ENCODE results near the gene ELSPBP1. TPM values are rescaled to one million over a fixed set of nuclear protein-coding genes. Genes with fewer than 3 reads are reported as not detected.
A peak's percentile ranks its signal among the peaks of the same experiment; 100 is the strongest.
"Not testable (repeated sequence)": the region's sequence is repeated elsewhere in the genome, so short reads cannot be mapped to it uniquely, and the experiment has no call there.

ELSPBP1 gene
- total RNA-seq (2022) (not detected in 2 replicates), Bru-seq, nascent RNA (not detected), BruChase-seq, experiment 1, labeled RNA remaining after a 6-hour chase (not detected), BruChase-seq, experiment 2, labeled RNA remaining after a 2-hour chase (not detected)
- long read RNA-seq = 0 reads

DNA sequence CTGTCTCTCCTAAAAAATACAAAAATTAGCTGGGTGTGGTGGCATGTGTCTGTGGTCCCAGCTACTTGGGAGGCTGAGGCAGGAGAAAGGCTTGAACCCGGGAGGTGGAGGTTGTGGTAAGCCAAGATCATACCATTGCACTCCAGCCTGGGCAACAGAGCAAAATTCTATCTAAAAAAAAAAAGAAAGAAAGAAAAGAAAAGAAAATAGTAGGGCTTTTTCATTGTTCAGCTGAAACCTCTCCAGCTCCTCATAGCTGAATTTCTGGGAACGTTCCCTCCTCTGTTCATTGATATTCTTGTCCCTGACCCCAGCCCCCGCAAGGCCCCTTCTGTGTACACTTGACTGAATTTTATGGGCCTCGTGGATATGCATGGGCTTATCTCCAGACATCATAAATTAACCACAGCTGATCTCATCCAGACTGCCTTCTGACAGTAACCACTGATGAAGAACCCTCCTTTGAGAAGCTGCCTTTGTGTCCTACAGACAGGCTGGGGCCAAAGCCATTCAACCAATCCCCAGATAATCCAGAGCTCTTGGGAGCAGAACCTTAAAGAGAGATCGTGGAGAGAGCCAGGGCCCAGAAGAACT is at the start of gene ELSPBP1:
ELSPBP1 (plus strand) TSS at position 424 of the 594 bp plus-strand sequence. CDS start 14,036 bp downstream, outside the sequence.
- Mint-ChIP-seq H3K9me3 (ENCODE audit: unreplicated experiment) (peaks cover 7% of the 10 kb centered on the region), H3K4me3 (ENCODE audit: unreplicated experiment) (no peak within 1 kb of the TSS), H3K36me3 (ENCODE audit: insufficient read depth, unreplicated experiment) (peaks cover 5% of the 10 kb centered on the region), H3K27ac (ENCODE audit: low read depth, unreplicated experiment) (no peak within 1 kb of the TSS), H3K4me1 (ENCODE audit: insufficient read depth, unreplicated experiment) (no peaks in the 10 kb centered on the region), H3K27me3 (ENCODE audit: insufficient read depth, unreplicated experiment) (peaks cover 62% of the 10 kb centered on the region)
- DNase-seq (ENCODE audit: unreplicated experiment) = no peak
- POLR2A ChIA-PET = no interaction called here
- CTCF ChIA-PET = no interaction called here
- TF ChIP-seq, protein P1, sequence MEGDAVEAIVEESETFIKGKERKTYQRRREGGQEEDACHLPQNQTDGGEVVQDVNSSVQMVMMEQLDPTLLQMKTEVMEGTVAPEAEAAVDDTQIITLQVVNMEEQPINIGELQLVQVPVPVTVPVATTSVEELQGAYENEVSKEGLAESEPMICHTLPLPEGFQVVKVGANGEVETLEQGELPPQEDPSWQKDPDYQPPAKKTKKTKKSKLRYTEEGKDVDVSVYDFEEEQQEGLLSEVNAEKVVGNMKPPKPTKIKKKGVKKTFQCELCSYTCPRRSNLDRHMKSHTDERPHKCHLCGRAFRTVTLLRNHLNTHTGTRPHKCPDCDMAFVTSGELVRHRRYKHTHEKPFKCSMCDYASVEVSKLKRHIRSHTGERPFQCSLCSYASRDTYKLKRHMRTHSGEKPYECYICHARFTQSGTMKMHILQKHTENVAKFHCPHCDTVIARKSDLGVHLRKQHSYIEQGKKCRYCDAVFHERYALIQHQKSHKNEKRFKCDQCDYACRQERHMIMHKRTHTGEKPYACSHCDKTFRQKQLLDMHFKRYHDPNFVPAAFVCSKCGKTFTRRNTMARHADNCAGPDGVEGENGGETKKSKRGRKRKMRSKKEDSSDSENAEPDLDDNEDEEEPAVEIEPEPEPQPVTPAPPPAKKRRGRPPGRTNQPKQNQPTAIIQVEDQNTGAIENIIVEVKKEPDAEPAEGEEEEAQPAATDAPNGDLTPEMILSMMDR (IDR thresholded peaks at IDR 0.05; ENCODE audit: unreplicated experiment) = no peak
- intact Hi-C loops (cut with micrococcal nuclease) = no loop called here
- no TSS peak for BruUV-seq (replicated peaks)

DNA sequence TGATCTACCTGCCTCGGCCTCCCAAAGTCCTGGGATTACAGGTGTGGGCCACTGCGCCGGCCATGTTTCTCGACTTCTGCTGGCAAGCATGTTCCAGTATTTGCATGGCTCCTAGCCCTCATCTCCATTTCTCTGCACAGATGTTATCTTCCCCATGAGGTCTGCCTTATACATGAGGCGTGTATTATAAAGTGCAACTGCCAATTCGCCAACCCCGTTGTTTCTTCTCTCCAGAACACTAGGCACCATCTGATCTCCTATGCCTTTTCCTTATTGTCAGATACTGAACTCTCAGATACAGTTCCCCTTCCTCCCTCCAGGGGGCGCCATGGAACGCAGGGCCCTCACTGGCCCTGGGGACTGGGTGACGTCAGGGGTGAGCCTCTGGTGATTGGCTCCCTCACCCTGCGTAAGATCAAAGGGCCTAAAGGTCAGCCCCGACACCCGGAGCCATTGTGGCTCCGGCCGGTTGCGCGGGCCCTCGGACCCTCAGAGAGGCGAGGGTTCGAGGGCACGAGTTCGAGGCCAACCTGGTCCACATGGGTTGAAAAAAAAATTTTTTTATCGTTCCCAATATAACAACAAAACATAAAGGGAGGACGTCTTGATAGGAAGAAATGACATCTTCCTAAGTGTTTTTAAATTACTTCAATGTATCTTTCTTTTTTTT is 44.4 kb upstream of the ELSPBP1 start:
- intact Hi-C loops (cut with micrococcal nuclease); H3K27me3 Mint-ChIP-seq (ENCODE audit: insufficient read depth, unreplicated experiment); H3K36me3 Mint-ChIP-seq (ENCODE audit: insufficient read depth, unreplicated experiment); DNase-seq (ENCODE audit: unreplicated experiment); POLR2A ChIA-PET; CTCF ChIA-PET; H3K27ac Mint-ChIP-seq (ENCODE audit: low read depth, unreplicated experiment); H3K4me1 Mint-ChIP-seq (ENCODE audit: insufficient read depth, unreplicated experiment); BruUV-seq (replicated peaks); H3K9me3 Mint-ChIP-seq (ENCODE audit: unreplicated experiment); H3K4me3 Mint-ChIP-seq (ENCODE audit: unreplicated experiment): not testable (repeated sequence)
- TF ChIP-seq, protein P1 (IDR thresholded peaks at IDR 0.05; ENCODE audit: unreplicated experiment) = peak; percentile 62

DNA sequence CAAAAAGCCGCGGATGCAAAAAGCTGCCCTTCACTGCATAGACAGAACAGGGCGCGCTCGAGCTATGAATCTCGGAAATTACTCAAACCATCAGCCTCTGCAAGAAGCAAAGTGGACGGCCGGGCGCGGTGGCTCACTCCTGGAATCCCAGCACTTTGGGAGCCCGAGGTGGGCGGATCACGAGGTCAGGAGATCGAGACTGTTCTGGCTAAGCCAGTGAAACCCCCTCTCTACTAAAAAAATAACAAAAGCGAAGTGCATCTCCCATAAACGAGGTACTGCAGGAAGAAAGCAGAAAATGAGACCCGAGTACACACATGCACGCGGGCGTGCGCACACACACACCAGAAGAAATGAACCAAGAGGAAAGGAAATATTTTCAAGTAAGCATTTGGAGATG is 42.3 kb upstream of the ELSPBP1 start:
- H3K36me3 Mint-ChIP-seq (ENCODE audit: insufficient read depth, unreplicated experiment); H3K4me1 Mint-ChIP-seq (ENCODE audit: insufficient read depth, unreplicated experiment); BruUV-seq (replicated peaks); H3K27ac Mint-ChIP-seq (ENCODE audit: low read depth, unreplicated experiment); H3K4me3 Mint-ChIP-seq (ENCODE audit: unreplicated experiment); H3K27me3 Mint-ChIP-seq (ENCODE audit: insufficient read depth, unreplicated experiment); CTCF ChIA-PET; DNase-seq (ENCODE audit: unreplicated experiment); intact Hi-C loops (cut with micrococcal nuclease); POLR2A ChIA-PET; H3K9me3 Mint-ChIP-seq (ENCODE audit: unreplicated experiment): not testable (repeated sequence)

DNA sequence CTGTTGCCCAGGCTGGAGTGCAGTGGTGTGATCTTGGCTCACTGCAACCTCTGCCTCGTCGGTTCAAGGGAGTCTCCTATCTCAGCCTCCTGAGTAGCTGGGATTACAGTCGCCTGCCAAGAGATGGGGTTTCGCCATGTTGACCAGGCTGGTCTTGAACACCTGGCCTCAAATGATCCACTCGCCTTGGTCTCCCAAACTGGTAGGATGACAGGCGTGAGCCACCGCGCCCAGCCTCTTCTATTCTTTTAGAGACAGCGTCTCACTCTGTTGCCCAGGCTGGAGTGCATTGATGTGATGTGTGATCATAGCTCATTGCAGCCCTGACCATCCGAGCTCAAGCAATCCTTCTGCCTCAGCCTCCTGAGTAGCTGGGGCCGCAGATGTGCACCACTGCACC is 38.5 kb upstream of the ELSPBP1 start:
- BruUV-seq (replicated peaks); POLR2A ChIA-PET; H3K27ac Mint-ChIP-seq (ENCODE audit: low read depth, unreplicated experiment); H3K36me3 Mint-ChIP-seq (ENCODE audit: insufficient read depth, unreplicated experiment); intact Hi-C loops (cut with micrococcal nuclease); DNase-seq (ENCODE audit: unreplicated experiment); H3K4me1 Mint-ChIP-seq (ENCODE audit: insufficient read depth, unreplicated experiment); H3K4me3 Mint-ChIP-seq (ENCODE audit: unreplicated experiment); H3K9me3 Mint-ChIP-seq (ENCODE audit: unreplicated experiment); CTCF ChIA-PET: not testable (repeated sequence)
- H3K27me3 Mint-ChIP-seq (ENCODE audit: insufficient read depth, unreplicated experiment) = peaks cover 15% of the 10 kb centered on the region

DNA sequence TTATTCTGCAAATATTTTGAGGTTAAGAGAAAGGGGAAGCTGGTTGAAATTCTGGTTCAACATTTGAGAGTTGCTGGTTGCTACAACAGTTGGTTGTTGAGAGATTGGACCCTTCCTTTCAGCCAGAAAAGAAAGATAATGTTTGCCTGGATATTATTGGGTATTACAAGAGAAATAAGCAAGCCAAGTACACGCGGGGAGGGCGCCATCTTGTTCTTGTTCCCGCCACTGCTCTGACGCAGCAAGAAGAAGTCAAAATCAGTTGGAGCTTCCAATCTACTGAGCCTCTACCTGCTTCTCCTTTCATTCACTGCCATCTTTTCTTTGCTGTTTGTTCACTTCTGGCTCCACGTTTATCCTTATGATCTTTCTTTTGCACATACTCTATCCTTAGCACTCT is 20.9 kb upstream of the ELSPBP1 start:
- Mint-ChIP-seq H3K4me1 (ENCODE audit: insufficient read depth, unreplicated experiment) (no peaks in the 10 kb centered on the region), H3K27me3 (ENCODE audit: insufficient read depth, unreplicated experiment) (peaks cover 74% of the 10 kb centered on the region), H3K4me3 (ENCODE audit: unreplicated experiment) (no peak overlapping the region), H3K27ac (ENCODE audit: low read depth, unreplicated experiment) (no peak overlapping the region), H3K36me3 (ENCODE audit: insufficient read depth, unreplicated experiment) (no peaks in the 10 kb centered on the region), H3K9me3 (ENCODE audit: unreplicated experiment) (peaks cover 7% of the 10 kb centered on the region)
- BruUV-seq (replicated peaks) = no TSS peak
- ChIA-PET POLR2A (no interaction called here), CTCF (interaction anchor here (0.7 to 1.8 kb wide), 3 partner anchors 10 to 177 kb away, joined by 3 to 7 read pairs (median 6); no protein-coding TSS in a partner anchor)
- intact Hi-C loops (cut with micrococcal nuclease) = no loop called here
- DNase-seq (ENCODE audit: unreplicated experiment) = no peak
- TF ChIP-seq, protein P1 (IDR thresholded peaks at IDR 0.05; ENCODE audit: unreplicated experiment) = no peak

Measured in MCF 10A (cell line).